Sigmoid colon (tissue), 7 donors: Measurements from ENCODE around the gene GRM1. TPM values are rescaled to one million over a fixed set of nuclear protein-coding genes. Genes with fewer than 3 reads are reported as not detected.

ENCODE experiments used
- DNase-seq: peaks from one replicate; pipeline ENCODE4 v3.0.0-alpha.2; 2019
- H3K27ac ChIP-seq, 4 donors: fragments of 200-600 bp; sonication (generic); one replicate each; pipeline ENCODE4 v1.5.1; 2016 to 2019; ENCODE audit warnings: mild to moderate bottlenecking in 1 of 4
- H3K27me3 ChIP-seq, 3 donors: fragments of 200-600 bp; sonication (generic); one replicate each; pipeline ENCODE4 v1.5.1; 2019; ENCODE audit warnings: mild to moderate bottlenecking in 1 of 3
- H3K36me3 ChIP-seq, 4 donors: fragments of 200-600 bp; sonication (generic); one replicate each; pipeline ENCODE4 v1.5.1; 2016 to 2019
- H3K4me1 ChIP-seq, 4 donors: fragments of 200-600 bp; sonication (generic); one replicate each; pipeline ENCODE4 v1.5.1; 2017 to 2019
- H3K4me3 ChIP-seq, 4 donors: fragments of 200-600 bp; sonication (generic); one replicate each; pipeline ENCODE4 v1.5.1; 2017 to 2019; ENCODE audit warnings: mild to moderate bottlenecking in 2 of 4, moderate library complexity in 1 of 4
- H3K9me3 ChIP-seq, 4 donors: fragments of 200-600 bp in 3 of 4; sonication (generic) in 3 of 4; one replicate each; pipeline versions ENCODE4 v1.5.1 to v1.6.1; 2013 to 2019
- EP300 ChIP-seq, 4 donors: sonication (generic); formaldehyde crosslinking; IDR thresholded peaks; one replicate each; pipeline ENCODE4 v1.6.1; 2017; ENCODE audit warnings: antibody characterized with exemption in 4 of 4
- POLR2A ChIP-seq, 2 donors: fragments of 450-650 bp; IDR thresholded peaks; one replicate each; pipeline ENCODE4 v1.6.1; 2016; ENCODE audit warnings: antibody characterized with exemption in 2 of 2, mild to moderate bottlenecking in 2 of 2, moderate library complexity in 2 of 2
- POLR2AphosphoS5 ChIP-seq, 4 donors: sonication (generic); formaldehyde crosslinking; IDR thresholded peaks; one replicate each; pipeline ENCODE4 v1.6.1; 2017; ENCODE audit warnings: antibody characterized with exemption in 4 of 4
- WGBS, 2 donors: extraction: QIAGEN DNeasy Blood & Tissue Kit; methylation state at CpG; one replicate each; pipeline ENCODE4 v1.1.7; 2013; 5-methylcytosine and 5-hydroxymethylcytosine counted together
- intact Hi-C: fragments of 100-400 bp; cut with DNase I; formaldehyde crosslinking; loops from one replicate; pipeline ENCODE4 v1.15.1; 2023
- polyA plus RNA-seq, 3 donors: library from polyadenylated mRNA; stranded (reverse); fragments of 200-250 nt; gene quantifications; one replicate each; pipeline ENCODE4 v1.2.3, GENCODE V29; 2013
- small RNA-seq, 3 donors: library from RNA; depleted of rRNA; stranded (forward); fragments of <200 nt; gene quantifications; one replicate each; pipeline ENCODE3, GENCODE V24; 2016
- total RNA-seq, 4 donors: library from RNA; depleted of rRNA; stranded (reverse); fragments of >200 nt; gene quantifications; one replicate each; pipeline ENCODE4 v1.1.0, GENCODE V29; 2016
- TF ChIP-seq, protein P1 (sequence below), 4 experiments: fragments of 450-650 bp in 3 of 4; fragments of 200-600 bp in 1 of 4; IDR thresholded peaks; one replicate each; pipeline ENCODE4 v1.5.1; 2016 to 2019; ENCODE audit warnings: antibody characterized with exemption in 4 of 4, mild to moderate bottlenecking in 3 of 4, moderate library complexity in 2 of 4
- donor health status: healthy with polysubstance abuse.
- donor health status: Bipolar disorder and iron deficiency.
- donor health status: healthy.

Gene GRM1
- total and polyA plus RNA-seq, 7 donors, result under 0.01 to 0.36 (median 0.03) TPM; not detected in 4

DNA sequence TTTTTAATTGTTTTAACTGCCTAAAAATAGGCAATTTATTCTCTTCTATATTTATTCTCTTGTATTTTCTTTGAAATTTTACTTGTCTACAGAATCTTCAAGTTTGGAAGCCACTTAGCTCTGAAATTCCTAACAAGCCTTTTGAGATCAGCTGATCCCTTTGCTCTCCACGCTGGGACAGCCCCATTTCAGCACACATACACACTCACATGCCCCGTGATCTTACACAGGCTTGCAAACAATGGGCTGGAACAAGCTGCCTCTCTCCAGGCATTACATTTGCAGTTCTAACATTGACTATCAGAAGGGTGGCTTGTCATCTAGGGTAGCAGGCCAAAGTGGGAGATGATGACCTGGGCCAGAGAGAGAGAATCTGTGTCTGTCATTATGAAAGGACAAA is 452.7 kb downstream of the GRM1 start:
- intact Hi-C loops, result no loop called here
- Histone ChIP-seq H3K27me3 (no peaks in the 10 kb centered on the region), H3K27ac (no peak overlapping the region), H3K9me3 (peaks cover 0 to 4% (median under 1%) of the 10 kb centered on the region in 4 donors), H3K4me1 (no peaks in the 10 kb centered on the region), H3K4me3 (no peak overlapping the region), H3K36me3 (no peaks in the 10 kb centered on the region)
- WGBS, 2 donors, result 35 to 57% methylated on average over 2 of the region's 2 CpGs
- TF ChIP-seq EP300 (IDR thresholded peaks at IDR 0.05), result no peak
- TF ChIP-seq POLR2AphosphoS5 (IDR thresholded peaks at IDR 0.05), result no peak
- TF ChIP-seq POLR2A (IDR thresholded peaks at IDR 0.05), result no peak
- TF ChIP-seq, protein P1, sequence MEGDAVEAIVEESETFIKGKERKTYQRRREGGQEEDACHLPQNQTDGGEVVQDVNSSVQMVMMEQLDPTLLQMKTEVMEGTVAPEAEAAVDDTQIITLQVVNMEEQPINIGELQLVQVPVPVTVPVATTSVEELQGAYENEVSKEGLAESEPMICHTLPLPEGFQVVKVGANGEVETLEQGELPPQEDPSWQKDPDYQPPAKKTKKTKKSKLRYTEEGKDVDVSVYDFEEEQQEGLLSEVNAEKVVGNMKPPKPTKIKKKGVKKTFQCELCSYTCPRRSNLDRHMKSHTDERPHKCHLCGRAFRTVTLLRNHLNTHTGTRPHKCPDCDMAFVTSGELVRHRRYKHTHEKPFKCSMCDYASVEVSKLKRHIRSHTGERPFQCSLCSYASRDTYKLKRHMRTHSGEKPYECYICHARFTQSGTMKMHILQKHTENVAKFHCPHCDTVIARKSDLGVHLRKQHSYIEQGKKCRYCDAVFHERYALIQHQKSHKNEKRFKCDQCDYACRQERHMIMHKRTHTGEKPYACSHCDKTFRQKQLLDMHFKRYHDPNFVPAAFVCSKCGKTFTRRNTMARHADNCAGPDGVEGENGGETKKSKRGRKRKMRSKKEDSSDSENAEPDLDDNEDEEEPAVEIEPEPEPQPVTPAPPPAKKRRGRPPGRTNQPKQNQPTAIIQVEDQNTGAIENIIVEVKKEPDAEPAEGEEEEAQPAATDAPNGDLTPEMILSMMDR (IDR thresholded peaks at IDR 0.05), result no peak
- no peak for DNase-seq

GRCh38 chr6:146484411-146484810 is 455.5 kb downstream of the GRM1 start:
- Histone ChIP-seq H3K27me3 (no peaks in the 10 kb centered on the region), H3K4me1 (no peaks in the 10 kb centered on the region), H3K36me3 (no peaks in the 10 kb centered on the region), H3K9me3 (peaks cover 0 to 4% (median under 1%) of the 10 kb centered on the region in 4 donors), H3K27ac (no peak overlapping the region), H3K4me3 (no peak overlapping the region)
- DNase-seq, result no peak
- TF ChIP-seq EP300 (IDR thresholded peaks at IDR 0.05), result no peak
- TF ChIP-seq POLR2A (IDR thresholded peaks at IDR 0.05), result no peak
- intact Hi-C loops, result no loop called here
- WGBS, 2 donors, result 93 to 95% methylated on average over 3 of the region's 3 CpGs

Small RNA genes within 50 kb of the gene (small RNA-seq; reads per million reads assigned to genes)
- gene RNA5SP222, result 0 reads per million in 3 donors

Other genes starting within 250 kb of the GRM1 start
- 10 to 100 TPM; 37.9 to 53.9 (median 43.9) TPM for gene FBXO30, start 214.3 kb upstream of the GRM1 start, total RNA-seq
- 1 to 10 TPM; 2.3 to 3.2 (median 2.4) TPM for gene FBXO30, start 214.3 kb upstream of the GRM1 start, polyA plus RNA-seq
- gene SHPRH, start 64.7 kb upstream of the GRM1 start, total RNA-seq, result 10 to 100 TPM; 25.9 to 36.0 (median 30.7) TPM
- 1 to 10 TPM; 1.6 to 4.3 (median 1.8) TPM for gene SHPRH, start 64.7 kb upstream of the GRM1 start, polyA plus RNA-seq